WI38 (cell line): Measurements from ENCODE around the gene PPL.
"Not testable (repeated sequence)": the region's sequence is repeated elsewhere in the genome, so short reads cannot be mapped to it uniquely, and the experiment has no call there.

ENCODE experiments used
- H3K4me3 ChIP-seq: 2 replicates; pipeline ENCODE4 v1.5.1; 2011; ENCODE audit warnings: low read depth, mild to moderate bottlenecking, control low read depth, low read length
- CTCF ChIP-seq: IDR thresholded peaks from 2 replicates; pipeline ENCODE4 v1.5.1; 2012; ENCODE audit warnings: low read depth, mild to moderate bottlenecking, control low read depth, low read length

The PPL gene

DNA sequence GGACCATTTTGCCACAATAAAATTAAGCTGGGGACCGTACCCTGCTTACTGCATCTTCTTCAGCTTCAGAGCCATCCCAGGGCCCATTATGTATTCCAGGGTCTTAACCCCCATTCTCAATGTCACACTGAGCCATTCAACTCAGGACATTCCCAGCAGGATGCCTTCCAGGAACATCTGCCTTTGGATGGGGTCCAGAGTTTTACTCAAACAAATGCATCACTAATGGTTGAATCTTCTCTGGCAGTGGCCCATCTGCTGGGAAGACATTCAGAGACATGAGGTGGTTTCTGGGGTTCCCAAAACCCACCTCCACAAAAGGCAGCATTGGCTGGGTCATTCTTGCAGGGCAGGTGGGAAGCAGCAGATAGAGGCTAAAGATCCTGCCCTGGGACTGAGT, 17.8 kb upstream of the PPL start:
- no peak for TF ChIP-seq CTCF
- H3K4me3 ChIP-seq: no peak overlapping the region

DNA sequence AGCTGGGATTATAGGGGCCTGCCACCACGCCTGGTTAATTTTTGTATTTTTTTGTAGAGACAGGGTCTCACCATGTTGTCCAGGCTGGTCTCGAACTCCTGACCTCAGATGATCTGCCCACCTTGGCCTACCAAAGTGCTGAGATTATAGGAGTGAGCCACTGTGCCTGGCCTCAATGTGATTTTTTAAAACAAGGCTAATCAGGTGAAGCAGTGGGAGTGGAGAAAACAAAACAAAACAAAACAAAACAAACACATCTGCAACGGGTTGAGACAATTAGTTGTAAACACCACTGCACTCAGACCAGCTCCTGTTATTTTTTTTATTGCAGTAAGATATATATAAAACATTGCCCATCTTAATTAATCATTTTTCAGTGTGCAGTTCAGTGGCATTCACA, 14.6 kb upstream of the PPL start:
- not testable (repeated sequence) for H3K4me3 ChIP-seq

DNA sequence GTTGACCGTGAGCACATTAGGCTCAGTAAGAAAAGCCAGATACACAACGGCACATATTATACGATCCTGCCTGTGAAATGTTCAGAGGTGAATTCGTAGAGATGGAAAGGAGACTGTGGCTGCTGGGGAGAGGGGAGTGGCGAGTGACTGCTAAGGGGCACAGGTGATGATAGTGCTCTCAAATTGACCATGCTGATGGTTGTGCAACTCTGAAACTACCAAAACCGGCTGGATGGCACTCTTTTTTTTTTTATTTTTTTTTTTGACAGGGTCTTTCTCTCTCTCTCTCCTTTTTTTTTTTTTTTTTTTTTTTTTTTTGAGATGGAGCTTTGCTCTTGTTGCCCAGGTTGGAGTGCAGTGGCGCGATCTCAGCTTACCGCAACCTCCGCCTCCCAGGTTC, 13.0 kb upstream of the PPL start:
- no peak for TF ChIP-seq CTCF
- no peak overlapping the region for H3K4me3 ChIP-seq

DNA sequence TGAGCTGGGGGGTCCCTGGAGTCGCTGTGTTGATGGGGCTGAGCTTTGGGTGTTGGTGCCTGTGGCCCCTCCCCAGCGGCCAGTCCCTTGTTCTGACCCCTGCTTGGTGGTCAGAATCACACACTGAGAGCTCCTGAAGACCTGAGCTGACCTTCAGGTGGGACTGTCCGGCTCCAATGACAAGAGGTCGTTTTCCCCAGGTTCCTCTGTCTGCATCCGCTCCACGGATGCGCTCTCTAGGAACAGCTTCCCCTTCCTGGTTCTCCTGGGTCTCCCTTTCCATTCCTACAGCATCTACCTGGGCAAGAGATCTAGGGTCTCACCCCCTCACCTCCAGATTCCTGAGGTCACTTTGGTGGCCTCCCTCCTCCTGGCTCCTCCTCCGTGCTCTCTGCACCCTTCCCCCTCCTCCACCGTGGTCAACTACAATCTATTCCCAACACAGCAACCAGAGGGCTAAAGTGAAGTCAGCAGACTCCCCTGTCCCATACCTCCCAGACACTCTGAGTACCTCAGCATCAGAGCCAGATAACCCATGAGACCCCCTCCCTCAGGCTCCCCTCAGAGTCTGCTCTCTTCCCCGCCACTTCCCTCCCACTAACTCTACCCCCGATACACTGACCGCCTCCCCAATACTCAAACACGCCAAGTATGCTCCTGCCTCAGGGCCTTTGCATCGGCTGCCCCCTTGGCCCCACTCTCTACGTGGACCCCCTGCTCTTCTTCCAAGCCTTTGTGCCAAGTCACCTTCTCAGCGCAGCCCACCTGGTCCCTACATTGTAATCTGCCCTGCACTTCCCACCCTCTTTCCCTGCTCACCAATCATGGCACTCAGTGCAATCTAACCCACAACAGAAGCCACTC, 12.2 kb upstream of the PPL start:
- H3K4me3 ChIP-seq: no peak overlapping the region
- TF ChIP-seq CTCF: no peak

- H3K4me3 ChIP-seq: no peak overlapping the region
- no peak for TF ChIP-seq CTCF
Measured at GRCh38 chr16:4947722-4948503, 11.0 kb upstream of the PPL start.

DNA sequence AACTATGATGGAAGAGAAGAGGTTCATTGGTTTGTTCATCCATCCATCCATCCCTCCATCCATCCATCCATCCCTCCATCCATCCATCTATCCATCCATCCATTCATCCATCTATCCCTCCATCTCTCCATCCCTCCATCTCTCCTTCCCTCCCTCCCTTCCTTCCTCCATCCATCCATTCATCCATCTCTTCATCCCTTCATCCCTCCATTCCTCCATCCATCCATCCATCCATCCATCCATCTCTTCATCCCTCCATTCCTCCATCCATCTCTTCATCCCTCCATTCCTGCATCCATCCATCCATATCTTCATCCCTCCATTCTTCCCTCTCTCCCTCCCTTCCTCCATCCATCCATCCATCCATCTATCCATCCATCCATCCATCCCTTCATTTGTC, 10.0 kb upstream of the PPL start:
- H3K4me3 ChIP-seq: no peak overlapping the region
- no peak for TF ChIP-seq CTCF

DNA sequence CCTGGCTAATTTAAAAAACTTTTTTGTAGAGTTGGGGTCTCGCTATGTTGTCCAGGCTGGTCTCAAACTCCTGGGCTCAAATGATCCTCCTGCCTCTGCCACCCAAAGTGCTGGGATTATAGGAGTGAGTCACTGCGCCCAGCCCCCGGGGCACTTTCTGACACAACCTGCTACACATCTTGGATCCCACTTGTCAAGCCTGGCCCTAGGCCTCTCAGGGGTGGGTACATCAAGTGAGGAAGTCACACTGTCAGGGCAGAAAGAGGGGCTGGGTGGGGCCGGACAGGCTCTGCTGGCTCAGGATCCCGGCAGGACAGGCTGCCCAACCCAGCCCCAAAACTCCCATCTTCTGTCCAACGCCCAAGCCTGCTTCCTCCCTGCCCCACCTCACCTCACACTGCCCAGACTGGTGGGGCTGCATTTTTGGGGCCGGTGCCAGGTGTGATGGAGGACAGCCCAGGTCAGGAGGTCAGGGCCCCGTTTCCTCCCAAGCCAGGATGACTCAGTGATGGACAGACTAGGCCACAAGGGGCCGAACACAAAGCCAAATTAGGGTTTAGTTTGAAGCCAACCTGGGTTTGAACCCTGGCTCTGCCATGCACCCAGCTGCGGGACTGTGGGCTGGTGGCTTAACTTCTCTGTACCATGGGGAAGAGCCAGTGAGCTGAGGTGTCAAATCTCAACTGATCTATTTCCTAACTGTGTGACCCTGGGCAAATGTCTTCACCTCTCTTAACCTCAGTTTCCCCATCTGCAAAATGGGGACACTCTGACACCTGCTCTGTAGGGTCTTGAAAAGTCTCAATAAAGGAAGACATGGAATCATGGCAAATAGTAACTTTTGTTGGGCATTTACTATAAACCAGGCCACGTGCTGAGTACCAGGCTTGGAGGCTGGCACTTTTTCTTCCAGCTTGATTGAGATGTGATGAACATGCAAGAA, 8.9 kb upstream of the PPL start:
- H3K4me3 ChIP-seq: no peak overlapping the region
- TF ChIP-seq CTCF: no peak
